SU-DHL-6 (cell line): ENCODE results near the gene C1GALT1C1L.

Experiments used
- CTCF ChIP-seq: fragments of 200-600 bp; sonication (generic); IDR thresholded peaks from one replicate; pipeline ENCODE4 v1.5.1; 2017; ENCODE audit warnings: antibody characterized with exemption, mild to moderate bottlenecking, low read length, moderate library complexity; ENCODE audit not compliant: insufficient read depth, poor library complexity, severe bottlenecking
- EZH2phosphoT487 ChIP-seq: fragments of 200-600 bp; sonication (generic), shearing (Covaris generic); conservative IDR thresholded peaks from 2 replicates; pipeline ENCODE4 v1.6.1; 2018; ENCODE audit warnings: mild to moderate bottlenecking, antibody characterized with exemption, low read length, moderate library complexity, mixed read lengths

- TF ChIP-seq CTCF = no peak
- TF ChIP-seq EZH2phosphoT487 = no peak
Observed at GRCh38 chr2:43714164-43714563, 37.9 kb upstream of the C1GALT1C1L start.
